K562 (cell line): Measurements from ENCODE around the gene UBE2E1. TPM values are rescaled to one million over a fixed set of nuclear protein-coding genes. Genes with fewer than 3 reads are reported as not detected.
A peak's percentile ranks its signal among the peaks of the same experiment; 100 is the strongest.

Source experiments
- ATAC-seq: fragments of 200-7000 bp; cut with Tn5 transposase; 3 replicates; pipeline ENCODE4 v1.9.1; 2020; ENCODE audit warnings: moderate library complexity
- BruUV-seq: library from RNA; stranded (reverse); fragments of 400-500 nt; replicated peaks from 2 replicates; lab custom pipeline; 2021; lab: Mats Ljungman, UMichigan
- CTCF ChIA-PET: fragments of 300-600 bp; formaldehyde crosslinking; extraction: SDS; loops from one replicate; lab custom pipeline; 2021; ENCODE audit warnings: low intra/inter-chr PET ratio; lab: Yijun Ruan, JAX
- POLR2A ChIA-PET: fragments of 300-600, 350-650 bp; sonication (Branson Sonifier 250); formaldehyde crosslinking; extraction: SDS; loops from one replicate; lab custom pipeline; 2021; ENCODE audit warnings: antibody characterized with exemption, inconsistent platforms; lab: Yijun Ruan, JAX
- DNase-seq, 4 experiments: peaks; one replicate each; pipeline versions ENCODE4 v3.0.0 to v3.0.0-alpha.2; 2011 to 2018; ENCODE audit warnings: low spot score in 3 of 4, mixed read lengths in 3 of 4; ENCODE audit errors: extremely low read depth in 1 of 4
- FAIRE-seq: peaks from 2 replicates; lab custom pipeline; 2011; peaks lifted over from hg19 to GRCh38; lab: Jason Lieb, UNC
- H2AFZ ChIP-seq: 2 replicates; pipeline ENCODE4 v1.6.0; 2011; ENCODE audit warnings: low read depth, low read length, control low read depth, inconsistent platforms
- H3K27ac ChIP-seq: fragments of 200-600 bp; 3 replicates; pipeline ENCODE4 v1.8.0; 2011; ENCODE audit warnings: low read depth, mild to moderate bottlenecking, control low read depth, inconsistent platforms, low read length, moderate library complexity, mixed read lengths; ENCODE audit errors: extremely low read depth
- H3K27me3 ChIP-seq, 2 experiments: fragments of 300-600 bp in 1 of 2; 2 replicates in 1 of 2; 3 replicates in 1 of 2; pipeline versions ENCODE4 v1.6.0 to v1.8.0; 2011; ENCODE audit warnings: inconsistent platforms in 2 of 2, low read length in 2 of 2, mild to moderate bottlenecking in 1 of 2, mixed read lengths in 1 of 2, moderate library complexity in 1 of 2; ENCODE audit not compliant: control insufficient read depth in 2 of 2, insufficient read depth in 2 of 2
- H3K36me3 ChIP-seq: fragments of 300-600 bp; 3 replicates; pipeline ENCODE4 v1.8.0; 2011; ENCODE audit warnings: mild to moderate bottlenecking, low read length, inconsistent platforms; ENCODE audit not compliant: control insufficient read depth, insufficient read depth
- H3K4me1 ChIP-seq, 2 experiments: fragments of 200-600 bp in 1 of 2; replicated peaks in 1 of 2; 2 replicates in 1 of 2; 3 replicates in 1 of 2; pipeline versions ENCODE4 v1.5.1 to v1.8.0; 2011; ENCODE audit warnings: inconsistent platforms in 2 of 2, low read length in 2 of 2, mild to moderate bottlenecking in 1 of 2, mixed read lengths in 1 of 2, moderate library complexity in 1 of 2; ENCODE audit not compliant: control insufficient read depth in 2 of 2, insufficient read depth in 2 of 2
- H3K4me2 ChIP-seq: 2 replicates; pipeline ENCODE4 v1.6.1; 2011; ENCODE audit warnings: low read length, control low read depth, inconsistent platforms, mixed read lengths; ENCODE audit not compliant: insufficient read depth
- H3K4me3 ChIP-seq: fragments of 200-600 bp; sonication (generic), shearing (Covaris generic); 2 replicates; pipeline ENCODE4 v1.5.1; 2016; ENCODE audit warnings: control low read depth, inconsistent platforms
- H3K79me2 ChIP-seq: fragments of 200-600 bp; 3 replicates; pipeline ENCODE4 v1.8.0; 2011; ENCODE audit warnings: low read length, inconsistent platforms; ENCODE audit not compliant: control insufficient read depth, insufficient read depth
- H3K9ac ChIP-seq, 2 experiments: 2 replicates each; pipeline versions ENCODE4 v1.6.0 to v1.6.1; 2011; ENCODE audit warnings: low read depth in 2 of 2, low read length in 2 of 2, control low read depth in 1 of 2, inconsistent platforms in 1 of 2, mild to moderate bottlenecking in 1 of 2, mixed read lengths in 1 of 2; ENCODE audit not compliant: insufficient read depth in 1 of 2
- H3K9me1 ChIP-seq: one replicate; pipeline ENCODE4 v1.6.0; 2011; ENCODE audit warnings: inconsistent platforms, mild to moderate bottlenecking, low read length, moderate library complexity; ENCODE audit not compliant: control insufficient read depth, insufficient read depth
- H3K9me3 ChIP-seq: replicated peaks from 2 replicates; pipeline ENCODE4 v1.5.1; 2011; ENCODE audit warnings: low read depth, low read length, inconsistent platforms; ENCODE audit not compliant: control insufficient read depth, insufficient read depth
- H4K20me1 ChIP-seq: replicated peaks from 2 replicates; pipeline ENCODE4 v1.6.1; 2011; ENCODE audit warnings: low read length, inconsistent platforms, mixed read lengths; ENCODE audit not compliant: control insufficient read depth, insufficient read depth
- RBM22 ChIP-seq: fragments of 200-400 bp; formaldehyde crosslinking; IDR thresholded peaks from 2 replicates; pipeline ENCODE4 v1.6.1; 2018; ENCODE audit warnings: low read length, low read depth; ENCODE audit not compliant: poor library complexity, severe bottlenecking
- TEAD2 ChIP-seq: fragments of 450-650 bp; IDR thresholded peaks from 2 replicates; pipeline ENCODE4 v1.6.1; 2016; ENCODE audit warnings: missing genetic modification characterization, control low read depth, missing compliant biosample characterization
- in situ Hi-C: fragments of 300-500 bp; cut with MboI; formaldehyde crosslinking; loops from 4 replicates; pipeline ENCODE4 v1.15.0; 2018; ENCODE audit warnings: inconsistent platforms, mixed read lengths
- intact Hi-C: fragments of 100-400 bp; cut with micrococcal nuclease; formaldehyde crosslinking; loops from 2 replicates; pipeline ENCODE4 v1.14.2; 2022
- polyA plus RNA-seq, 8 experiments: library from polyadenylated mRNA; depleted of rRNA in 4 of 8; stranded (reverse) in 5 of 8; unstranded in 3 of 8; fragments of >200 nt; fragmentation: Nextera tagmentation in 2 of 8; fragmentation: Illumina TruSeq in 1 of 8; extraction: Ambion mirVana in 2 of 8; extraction: Trizol in 1 of 8; gene quantifications; 2 replicates each; pipeline versions ENCODE4 v1.2.1 to v1.2.3, GENCODE V29; 2011 to 2014; ENCODE audit warnings: inconsistent platforms in 1 of 8, missing spikeins in 1 of 8
- total RNA-seq, 7 experiments: library from RNA; depleted of rRNA in 6 of 7; stranded (reverse); fragments of >200 nt in 6 of 7; fragmentation: Illumina TruSeq in 2 of 7; extraction: Trizol in 2 of 7; gene quantifications; 2 replicates each; pipeline versions ENCODE4 v1.2.1 to v1.2.3, GENCODE V29; 2011 to 2021; ENCODE audit warnings: low replicate concordance in 1 of 7
- TF ChIP-seq, protein P1 (sequence below): fragments of 450-650 bp; IDR thresholded peaks from 2 replicates; pipeline ENCODE4 v1.6.1; 2016; ENCODE audit warnings: mild to moderate bottlenecking
- TF ChIP-seq, protein P2 (sequence below): conservative IDR thresholded peaks from 2 replicates; pipeline ENCODE4 v1.6.1; 2011; ENCODE audit warnings: low read depth, mild to moderate bottlenecking, low read length; ENCODE audit not compliant: control insufficient read depth
- TF ChIP-seq, protein P3 (sequence below), 2 experiments: fragments of 450-650 bp in 1 of 2; IDR thresholded peaks; 2 replicates each; pipeline ENCODE4 v1.6.1; 2011 to 2017; ENCODE audit warnings: low read depth in 2 of 2, antibody characterized with exemption in 1 of 2, borderline replicate concordance in 1 of 2, low read length in 1 of 2, mild to moderate bottlenecking in 1 of 2, mixed read lengths in 1 of 2; ENCODE audit not compliant: control insufficient read depth in 1 of 2
- TF ChIP-seq, protein P4 (sequence below): fragments of 250-450 bp; sonication (Bioruptor Pico); IDR thresholded peaks from 2 replicates; pipeline ENCODE4 v1.4.0; 2020

The UBE2E1 gene
- total and polyA plus RNA-seq, 9 of the 15 experiments (the other 6 are each of a cell fraction or from before 2014, with no cell fraction given): 54.4 to 294 (median 165) TPM

DNA sequence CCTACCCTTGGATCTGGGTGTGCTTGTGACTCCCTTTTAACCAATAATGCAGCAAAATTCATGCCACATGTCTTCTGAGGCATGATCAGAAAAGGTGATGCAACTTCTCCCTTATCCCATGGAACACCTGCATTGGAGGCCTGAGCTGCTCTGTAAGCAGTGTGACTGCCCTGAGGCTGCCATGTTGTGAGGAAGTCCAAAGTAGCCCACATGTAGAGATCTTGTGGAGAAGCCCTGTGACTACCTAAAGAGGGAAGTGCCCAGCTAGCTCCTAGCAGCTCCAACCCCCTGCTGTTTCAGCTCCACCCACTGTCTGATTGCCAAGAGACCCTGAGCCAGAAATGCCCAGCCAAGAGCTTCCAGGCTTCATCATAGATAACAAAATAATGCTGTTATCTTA is 132.9 kb downstream of the UBE2E1 start:
- Histone ChIP-seq H3K27me3 (no peaks in the 10 kb centered on the region), H2AFZ (peak overlapping the region; percentile 51), H3K27ac (no peak overlapping the region; the same call in 2 of the 3 replicates), H3K4me1 (peaks cover 7 to 20% of the 10 kb centered on the region in 2 experiments; a peak in 4 of 5 replicates), H3K9me1 (no peaks in the 10 kb centered on the region), H3K9me3 (no peaks in the 10 kb centered on the region), H3K36me3 (no peaks in the 10 kb centered on the region), H4K20me1 (no peaks in the 10 kb centered on the region), H3K4me2 (0 out of 2 replicates have a peak overlapping the region, but pooled peaks have one; percentile 11), H3K4me3 (no peak overlapping the region), H3K9ac (no peak overlapping the region), H3K79me2 (no peaks in the 10 kb centered on the region)
- DNase-seq (peak in 2 of 4 experiments; percentile 23 to 43), FAIRE-seq (no peak), ATAC-seq (peak; percentile 74)
- POLR2A ChIA-PET: interaction anchor here (0.7 to 11.6 kb wide), 2 partner anchors 20 to 1835 kb away, joined by 3 to 165 read pairs; partner anchors contain the start of genes NKIRAS1 and RPL15
- intact Hi-C loops (no loop called here), in situ Hi-C loops (no loop called here)
- CTCF ChIA-PET: no interaction called here
- BruUV-seq: no TSS peak
- TF ChIP-seq TEAD2 (no peak), RBM22 (no peak)
- TF ChIP-seq, protein P1, sequence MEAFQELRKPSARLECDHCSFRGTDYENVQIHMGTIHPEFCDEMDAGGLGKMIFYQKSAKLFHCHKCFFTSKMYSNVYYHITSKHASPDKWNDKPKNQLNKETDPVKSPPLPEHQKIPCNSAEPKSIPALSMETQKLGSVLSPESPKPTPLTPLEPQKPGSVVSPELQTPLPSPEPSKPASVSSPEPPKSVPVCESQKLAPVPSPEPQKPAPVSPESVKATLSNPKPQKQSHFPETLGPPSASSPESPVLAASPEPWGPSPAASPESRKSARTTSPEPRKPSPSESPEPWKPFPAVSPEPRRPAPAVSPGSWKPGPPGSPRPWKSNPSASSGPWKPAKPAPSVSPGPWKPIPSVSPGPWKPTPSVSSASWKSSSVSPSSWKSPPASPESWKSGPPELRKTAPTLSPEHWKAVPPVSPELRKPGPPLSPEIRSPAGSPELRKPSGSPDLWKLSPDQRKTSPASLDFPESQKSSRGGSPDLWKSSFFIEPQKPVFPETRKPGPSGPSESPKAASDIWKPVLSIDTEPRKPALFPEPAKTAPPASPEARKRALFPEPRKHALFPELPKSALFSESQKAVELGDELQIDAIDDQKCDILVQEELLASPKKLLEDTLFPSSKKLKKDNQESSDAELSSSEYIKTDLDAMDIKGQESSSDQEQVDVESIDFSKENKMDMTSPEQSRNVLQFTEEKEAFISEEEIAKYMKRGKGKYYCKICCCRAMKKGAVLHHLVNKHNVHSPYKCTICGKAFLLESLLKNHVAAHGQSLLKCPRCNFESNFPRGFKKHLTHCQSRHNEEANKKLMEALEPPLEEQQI: 0 out of 2 replicates have a peak, but pooled peaks have one; percentile 15
- TF ChIP-seq, protein P2, sequence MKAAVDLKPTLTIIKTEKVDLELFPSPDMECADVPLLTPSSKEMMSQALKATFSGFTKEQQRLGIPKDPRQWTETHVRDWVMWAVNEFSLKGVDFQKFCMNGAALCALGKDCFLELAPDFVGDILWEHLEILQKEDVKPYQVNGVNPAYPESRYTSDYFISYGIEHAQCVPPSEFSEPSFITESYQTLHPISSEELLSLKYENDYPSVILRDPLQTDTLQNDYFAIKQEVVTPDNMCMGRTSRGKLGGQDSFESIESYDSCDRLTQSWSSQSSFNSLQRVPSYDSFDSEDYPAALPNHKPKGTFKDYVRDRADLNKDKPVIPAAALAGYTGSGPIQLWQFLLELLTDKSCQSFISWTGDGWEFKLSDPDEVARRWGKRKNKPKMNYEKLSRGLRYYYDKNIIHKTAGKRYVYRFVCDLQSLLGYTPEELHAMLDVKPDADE: no peak
- TF ChIP-seq, protein P3, sequence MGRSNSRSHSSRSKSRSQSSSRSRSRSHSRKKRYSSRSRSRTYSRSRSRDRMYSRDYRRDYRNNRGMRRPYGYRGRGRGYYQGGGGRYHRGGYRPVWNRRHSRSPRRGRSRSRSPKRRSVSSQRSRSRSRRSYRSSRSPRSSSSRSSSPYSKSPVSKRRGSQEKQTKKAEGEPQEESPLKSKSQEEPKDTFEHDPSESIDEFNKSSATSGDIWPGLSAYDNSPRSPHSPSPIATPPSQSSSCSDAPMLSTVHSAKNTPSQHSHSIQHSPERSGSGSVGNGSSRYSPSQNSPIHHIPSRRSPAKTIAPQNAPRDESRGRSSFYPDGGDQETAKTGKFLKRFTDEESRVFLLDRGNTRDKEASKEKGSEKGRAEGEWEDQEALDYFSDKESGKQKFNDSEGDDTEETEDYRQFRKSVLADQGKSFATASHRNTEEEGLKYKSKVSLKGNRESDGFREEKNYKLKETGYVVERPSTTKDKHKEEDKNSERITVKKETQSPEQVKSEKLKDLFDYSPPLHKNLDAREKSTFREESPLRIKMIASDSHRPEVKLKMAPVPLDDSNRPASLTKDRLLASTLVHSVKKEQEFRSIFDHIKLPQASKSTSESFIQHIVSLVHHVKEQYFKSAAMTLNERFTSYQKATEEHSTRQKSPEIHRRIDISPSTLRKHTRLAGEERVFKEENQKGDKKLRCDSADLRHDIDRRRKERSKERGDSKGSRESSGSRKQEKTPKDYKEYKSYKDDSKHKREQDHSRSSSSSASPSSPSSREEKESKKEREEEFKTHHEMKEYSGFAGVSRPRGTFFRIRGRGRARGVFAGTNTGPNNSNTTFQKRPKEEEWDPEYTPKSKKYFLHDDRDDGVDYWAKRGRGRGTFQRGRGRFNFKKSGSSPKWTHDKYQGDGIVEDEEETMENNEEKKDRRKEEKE (IDR thresholded peaks at IDR 0.05; ENCODE audit: borderline replicate concordance in 1 of 2, control insufficient read depth in 1 of 2, low read depth in 2 of 2, low read length in 1 of 2): no peak
- TF ChIP-seq, protein P4, sequence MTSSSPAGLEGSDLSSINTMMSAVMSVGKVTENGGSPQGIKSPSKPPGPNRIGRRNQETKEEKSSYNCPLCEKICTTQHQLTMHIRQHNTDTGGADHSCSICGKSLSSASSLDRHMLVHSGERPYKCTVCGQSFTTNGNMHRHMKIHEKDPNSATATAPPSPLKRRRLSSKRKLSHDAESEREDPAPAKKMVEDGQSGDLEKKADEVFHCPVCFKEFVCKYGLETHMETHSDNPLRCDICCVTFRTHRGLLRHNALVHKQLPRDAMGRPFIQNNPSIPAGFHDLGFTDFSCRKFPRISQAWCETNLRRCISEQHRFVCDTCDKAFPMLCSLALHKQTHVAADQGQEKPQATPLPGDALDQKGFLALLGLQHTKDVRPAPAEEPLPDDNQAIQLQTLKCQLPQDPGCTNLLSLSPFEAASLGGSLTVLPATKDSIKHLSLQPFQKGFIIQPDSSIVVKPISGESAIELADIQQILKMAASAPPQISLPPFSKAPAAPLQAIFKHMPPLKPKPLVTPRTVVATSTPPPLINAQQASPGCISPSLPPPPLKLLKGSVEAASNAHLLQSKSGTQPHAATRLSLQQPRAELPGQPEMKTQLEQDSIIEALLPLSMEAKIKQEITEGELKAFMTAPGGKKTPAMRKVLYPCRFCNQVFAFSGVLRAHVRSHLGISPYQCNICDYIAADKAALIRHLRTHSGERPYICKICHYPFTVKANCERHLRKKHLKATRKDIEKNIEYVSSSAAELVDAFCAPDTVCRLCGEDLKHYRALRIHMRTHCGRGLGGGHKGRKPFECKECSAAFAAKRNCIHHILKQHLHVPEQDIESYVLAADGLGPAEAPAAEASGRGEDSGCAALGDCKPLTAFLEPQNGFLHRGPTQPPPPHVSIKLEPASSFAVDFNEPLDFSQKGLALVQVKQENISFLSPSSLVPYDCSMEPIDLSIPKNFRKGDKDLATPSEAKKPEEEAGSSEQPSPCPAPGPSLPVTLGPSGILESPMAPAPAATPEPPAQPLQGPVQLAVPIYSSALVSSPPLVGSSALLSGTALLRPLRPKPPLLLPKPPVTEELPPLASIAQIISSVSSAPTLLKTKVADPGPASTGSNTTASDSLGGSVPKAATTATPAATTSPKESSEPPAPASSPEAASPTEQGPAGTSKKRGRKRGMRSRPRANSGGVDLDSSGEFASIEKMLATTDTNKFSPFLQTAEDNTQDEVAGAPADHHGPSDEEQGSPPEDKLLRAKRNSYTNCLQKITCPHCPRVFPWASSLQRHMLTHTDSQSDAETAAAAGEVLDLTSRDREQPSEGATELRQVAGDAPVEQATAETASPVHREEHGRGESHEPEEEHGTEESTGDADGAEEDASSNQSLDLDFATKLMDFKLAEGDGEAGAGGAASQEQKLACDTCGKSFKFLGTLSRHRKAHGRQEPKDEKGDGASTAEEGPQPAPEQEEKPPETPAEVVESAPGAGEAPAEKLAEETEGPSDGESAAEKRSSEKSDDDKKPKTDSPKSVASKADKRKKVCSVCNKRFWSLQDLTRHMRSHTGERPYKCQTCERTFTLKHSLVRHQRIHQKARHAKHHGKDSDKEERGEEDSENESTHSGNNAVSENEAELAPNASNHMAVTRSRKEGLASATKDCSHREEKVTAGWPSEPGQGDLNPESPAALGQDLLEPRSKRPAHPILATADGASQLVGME (CRISPR knock-in tag): no peak
